ENCODE results near the gene RXRB. TPM values are rescaled to one million over a fixed set of nuclear protein-coding genes. Genes with fewer than 3 reads are reported as not detected.

RXRB gene
- total and polyA plus RNA-seq, 2 of the 13 experiments (the other 11 are each of a cell fraction or from before 2014, with no cell fraction given): 26.7 to 55.7 TPM

DNA sequence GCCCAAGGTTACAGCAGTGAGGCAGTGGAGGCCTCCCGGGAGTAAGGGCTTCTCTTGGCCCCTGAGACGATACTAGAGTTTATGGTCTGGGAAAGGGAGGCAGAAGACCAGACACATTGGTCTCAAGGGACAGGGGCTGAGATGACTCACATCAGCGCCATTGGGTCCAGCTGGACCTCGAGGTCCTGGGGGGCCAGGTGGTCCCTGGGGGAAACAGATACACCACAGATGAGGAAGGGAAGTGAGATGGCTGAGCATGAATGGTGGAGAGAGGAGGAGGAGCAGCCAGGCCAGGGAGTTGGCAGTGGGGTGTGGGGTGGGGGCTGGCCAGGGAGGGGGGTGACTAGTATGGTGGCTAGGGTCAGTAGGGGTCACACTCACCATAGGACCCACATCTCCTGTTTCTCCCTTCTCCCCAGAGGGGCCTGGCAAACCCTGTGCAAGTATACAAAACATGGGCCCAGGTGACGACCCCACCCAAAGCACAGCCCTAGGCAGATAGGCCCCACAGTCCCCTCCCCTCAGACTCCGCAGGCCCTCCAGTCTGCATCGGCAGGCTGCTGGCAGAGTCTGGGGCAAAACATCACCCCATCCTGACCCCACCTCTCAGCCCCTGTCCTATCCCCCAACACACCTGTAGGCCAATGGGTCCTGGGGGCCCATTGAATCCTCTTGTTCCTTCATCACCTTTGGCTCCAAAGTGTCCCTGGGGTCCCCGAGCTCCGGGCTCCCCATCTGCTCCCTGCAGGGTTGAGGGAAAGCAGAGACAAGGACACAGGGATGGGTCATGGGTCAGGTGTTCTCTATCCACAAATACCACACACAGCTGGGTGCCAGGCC lies 30.1 kb downstream of the RXRB start (continued):
- TF ChIP-seq, protein P1, sequence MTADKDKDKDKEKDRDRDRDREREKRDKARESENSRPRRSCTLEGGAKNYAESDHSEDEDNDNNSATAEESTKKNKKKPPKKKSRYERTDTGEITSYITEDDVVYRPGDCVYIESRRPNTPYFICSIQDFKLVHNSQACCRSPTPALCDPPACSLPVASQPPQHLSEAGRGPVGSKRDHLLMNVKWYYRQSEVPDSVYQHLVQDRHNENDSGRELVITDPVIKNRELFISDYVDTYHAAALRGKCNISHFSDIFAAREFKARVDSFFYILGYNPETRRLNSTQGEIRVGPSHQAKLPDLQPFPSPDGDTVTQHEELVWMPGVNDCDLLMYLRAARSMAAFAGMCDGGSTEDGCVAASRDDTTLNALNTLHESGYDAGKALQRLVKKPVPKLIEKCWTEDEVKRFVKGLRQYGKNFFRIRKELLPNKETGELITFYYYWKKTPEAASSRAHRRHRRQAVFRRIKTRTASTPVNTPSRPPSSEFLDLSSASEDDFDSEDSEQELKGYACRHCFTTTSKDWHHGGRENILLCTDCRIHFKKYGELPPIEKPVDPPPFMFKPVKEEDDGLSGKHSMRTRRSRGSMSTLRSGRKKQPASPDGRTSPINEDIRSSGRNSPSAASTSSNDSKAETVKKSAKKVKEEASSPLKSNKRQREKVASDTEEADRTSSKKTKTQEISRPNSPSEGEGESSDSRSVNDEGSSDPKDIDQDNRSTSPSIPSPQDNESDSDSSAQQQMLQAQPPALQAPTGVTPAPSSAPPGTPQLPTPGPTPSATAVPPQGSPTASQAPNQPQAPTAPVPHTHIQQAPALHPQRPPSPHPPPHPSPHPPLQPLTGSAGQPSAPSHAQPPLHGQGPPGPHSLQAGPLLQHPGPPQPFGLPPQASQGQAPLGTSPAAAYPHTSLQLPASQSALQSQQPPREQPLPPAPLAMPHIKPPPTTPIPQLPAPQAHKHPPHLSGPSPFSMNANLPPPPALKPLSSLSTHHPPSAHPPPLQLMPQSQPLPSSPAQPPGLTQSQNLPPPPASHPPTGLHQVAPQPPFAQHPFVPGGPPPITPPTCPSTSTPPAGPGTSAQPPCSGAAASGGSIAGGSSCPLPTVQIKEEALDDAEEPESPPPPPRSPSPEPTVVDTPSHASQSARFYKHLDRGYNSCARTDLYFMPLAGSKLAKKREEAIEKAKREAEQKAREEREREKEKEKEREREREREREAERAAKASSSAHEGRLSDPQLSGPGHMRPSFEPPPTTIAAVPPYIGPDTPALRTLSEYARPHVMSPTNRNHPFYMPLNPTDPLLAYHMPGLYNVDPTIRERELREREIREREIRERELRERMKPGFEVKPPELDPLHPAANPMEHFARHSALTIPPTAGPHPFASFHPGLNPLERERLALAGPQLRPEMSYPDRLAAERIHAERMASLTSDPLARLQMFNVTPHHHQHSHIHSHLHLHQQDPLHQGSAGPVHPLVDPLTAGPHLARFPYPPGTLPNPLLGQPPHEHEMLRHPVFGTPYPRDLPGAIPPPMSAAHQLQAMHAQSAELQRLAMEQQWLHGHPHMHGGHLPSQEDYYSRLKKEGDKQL (CRISPR knock-in tag; IDR thresholded peaks at IDR 0.05; ENCODE audit: low read depth): no peak
- TF ChIP-seq, protein P2, sequence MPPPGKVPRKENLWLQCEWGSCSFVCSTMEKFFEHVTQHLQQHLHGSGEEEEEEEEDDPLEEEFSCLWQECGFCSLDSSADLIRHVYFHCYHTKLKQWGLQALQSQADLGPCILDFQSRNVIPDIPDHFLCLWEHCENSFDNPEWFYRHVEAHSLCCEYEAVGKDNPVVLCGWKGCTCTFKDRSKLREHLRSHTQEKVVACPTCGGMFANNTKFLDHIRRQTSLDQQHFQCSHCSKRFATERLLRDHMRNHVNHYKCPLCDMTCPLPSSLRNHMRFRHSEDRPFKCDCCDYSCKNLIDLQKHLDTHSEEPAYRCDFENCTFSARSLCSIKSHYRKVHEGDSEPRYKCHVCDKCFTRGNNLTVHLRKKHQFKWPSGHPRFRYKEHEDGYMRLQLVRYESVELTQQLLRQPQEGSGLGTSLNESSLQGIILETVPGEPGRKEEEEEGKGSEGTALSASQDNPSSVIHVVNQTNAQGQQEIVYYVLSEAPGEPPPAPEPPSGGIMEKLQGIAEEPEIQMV (CRISPR knock-in tag; IDR thresholded peaks at IDR 0.05; ENCODE audit: low read depth): no peak
